HEK293 (cell line): ENCODE measurements around the gene OR10R2.

Experiments
- CTCF ChIA-PET: fragments of 350-600 bp; formaldehyde crosslinking; extraction: SDS; loops from one replicate; lab custom pipeline; 2021; ENCODE audit warnings: antibody characterized with exemption; lab: Yijun Ruan, JAX
- POLR2A ChIA-PET: fragments of 300-600 bp; formaldehyde crosslinking; extraction: SDS; loops from one replicate; lab custom pipeline; 2020; ENCODE audit warnings: antibody characterized with exemption, inconsistent platforms; lab: Yijun Ruan, JAX
- H3K27ac ChIP-seq: fragments of 200-500 bp; sonication (Bioruptor generic); 2 replicates; pipeline ENCODE4 v1.5.1; 2014; ENCODE audit warnings: low read depth, low read length, control low read depth, inconsistent platforms; ENCODE audit errors: extremely low read depth
- H3K36me3 ChIP-seq, 2 experiments: fragments of 200-500 bp in 1 of 2; sonication (Bioruptor generic) in 1 of 2; 1 replicate in 1 of 2; 2 replicates in 1 of 2; pipeline ENCODE4 v1.5.1; 2014 to 2017; ENCODE audit warnings: inconsistent platforms in 2 of 2, low read length in 2 of 2; ENCODE audit not compliant: control insufficient read depth in 2 of 2, insufficient read depth in 1 of 2
- H3K4me1 ChIP-seq: fragments of 200-500 bp; sonication (Bioruptor generic); 2 replicates; pipeline ENCODE4 v1.5.1; 2014; ENCODE audit warnings: mild to moderate bottlenecking, low read length, inconsistent platforms; ENCODE audit not compliant: control insufficient read depth, insufficient read depth
- H3K4me3 ChIP-seq: 2 replicates; pipeline ENCODE4 v1.5.1; 2011; ENCODE audit warnings: low read depth, mild to moderate bottlenecking, control low read depth, low read length, moderate library complexity
- H3K9me3 ChIP-seq: fragments of 200-500 bp; sonication (Bioruptor generic); 2 replicates; pipeline ENCODE4 v1.5.1; 2014; ENCODE audit warnings: low read depth, low read length, inconsistent platforms; ENCODE audit not compliant: control insufficient read depth, insufficient read depth
- PRDM10 ChIP-seq: fragments of 450-650 bp; formaldehyde crosslinking; IDR thresholded peaks from 2 replicates; pipeline ENCODE4 v1.5.1; 2016; ENCODE audit warnings: missing biosample characterization, missing genetic modification characterization
- REST ChIP-seq: fragments of 450-650 bp; formaldehyde crosslinking; IDR thresholded peaks from 2 replicates; pipeline ENCODE4 v1.5.1; 2016; ENCODE audit warnings: missing biosample characterization, missing genetic modification characterization
- SP2 ChIP-seq: fragments of 450-650 bp; formaldehyde crosslinking; IDR thresholded peaks from 2 replicates; pipeline ENCODE4 v1.5.1; 2016; ENCODE audit warnings: missing biosample characterization, missing genetic modification characterization
- TRIM28 ChIP-seq: IDR thresholded peaks from 2 replicates; pipeline ENCODE4 v1.6.1; 2011; ENCODE audit warnings: low read length, control low read depth, borderline replicate concordance
- YY2 ChIP-seq: fragments of 450-650 bp; formaldehyde crosslinking; IDR thresholded peaks from 2 replicates; pipeline ENCODE4 v1.5.1; 2016; ENCODE audit warnings: missing biosample characterization, missing genetic modification characterization
- ZBTB48 ChIP-seq: fragments of 450-650 bp; formaldehyde crosslinking; IDR thresholded peaks from 2 replicates; pipeline ENCODE4 v1.5.1; 2016; ENCODE audit warnings: missing biosample characterization, missing genetic modification characterization
- ZBTB6 ChIP-seq: fragments of 450-650 bp; formaldehyde crosslinking; IDR thresholded peaks from 2 replicates; pipeline ENCODE4 v1.5.1; 2017; ENCODE audit warnings: missing biosample characterization, missing genetic modification characterization
- ZNF211 ChIP-seq: fragments of 450-650 bp; formaldehyde crosslinking; IDR thresholded peaks from 2 replicates; pipeline ENCODE4 v1.5.1; 2016; ENCODE audit warnings: low read depth, missing biosample characterization, missing genetic modification characterization
- ZNF214 ChIP-seq: fragments of 450-650 bp; formaldehyde crosslinking; IDR thresholded peaks from 2 replicates; pipeline ENCODE4 v1.5.1; 2017; ENCODE audit warnings: missing biosample characterization, mild to moderate bottlenecking, missing genetic modification characterization, borderline replicate concordance
- ZNF223 ChIP-seq: fragments of 450-650 bp; formaldehyde crosslinking; IDR thresholded peaks from 2 replicates; pipeline ENCODE4 v1.5.1; 2016; ENCODE audit warnings: missing biosample characterization, missing genetic modification characterization
- ZNF324 ChIP-seq: fragments of 450-650 bp; formaldehyde crosslinking; IDR thresholded peaks from 2 replicates; pipeline ENCODE4 v1.5.1; 2016; ENCODE audit warnings: missing biosample characterization, missing genetic modification characterization
- ZNF37A ChIP-seq: fragments of 450-650 bp; IDR thresholded peaks from 2 replicates; pipeline ENCODE4 v1.5.1; 2018; ENCODE audit warnings: missing biosample characterization, missing genetic modification characterization
- ZNF488 ChIP-seq: fragments of 450-650 bp; formaldehyde crosslinking; IDR thresholded peaks from 2 replicates; pipeline ENCODE4 v1.5.1; 2016; ENCODE audit warnings: missing biosample characterization, missing genetic modification characterization
- ZNF571 ChIP-seq: fragments of 450-650 bp; formaldehyde crosslinking; IDR thresholded peaks from 2 replicates; pipeline ENCODE4 v1.5.0; 2017; ENCODE audit warnings: missing biosample characterization, missing genetic modification characterization
- ZNF658 ChIP-seq: fragments of 450-650 bp; formaldehyde crosslinking; IDR thresholded peaks from 2 replicates; pipeline ENCODE4; 2016; ENCODE audit warnings: missing biosample characterization, missing genetic modification characterization
- ZNF704 ChIP-seq: fragments of 450-650 bp; formaldehyde crosslinking; IDR thresholded peaks from 2 replicates; pipeline ENCODE4 v1.5.1; 2016; ENCODE audit warnings: missing biosample characterization, missing genetic modification characterization
- ZNF76 ChIP-seq: fragments of 450-650 bp; formaldehyde crosslinking; IDR thresholded peaks from 2 replicates; pipeline ENCODE4; 2016; ENCODE audit warnings: low read depth, missing biosample characterization, missing genetic modification characterization, borderline replicate concordance
- ZNF777 ChIP-seq: fragments of 450-650 bp; formaldehyde crosslinking; IDR thresholded peaks from 2 replicates; pipeline ENCODE4 v1.5.1; 2017; ENCODE audit warnings: missing biosample characterization, missing genetic modification characterization, borderline replicate concordance
- ZNF785 ChIP-seq: fragments of 450-650 bp; formaldehyde crosslinking; IDR thresholded peaks from 2 replicates; pipeline ENCODE4 v1.5.1; 2016; ENCODE audit warnings: missing biosample characterization, missing genetic modification characterization
- ZNF837 ChIP-seq: fragments of 450-650 bp; formaldehyde crosslinking; IDR thresholded peaks from 2 replicates; pipeline ENCODE4 v1.5.1; 2016; ENCODE audit warnings: missing biosample characterization, missing genetic modification characterization
- ZXDB ChIP-seq: fragments of 450-650 bp; formaldehyde crosslinking; IDR thresholded peaks from 2 replicates; pipeline ENCODE4 v1.5.1; 2016; ENCODE audit warnings: missing biosample characterization, missing genetic modification characterization

OR10R2 gene

GRCh38 chr1:158461534-158461933, 10.5 kb upstream of the OR10R2 start, which contains the start of gene OR10K1:
TSS of gene OR10K1 (plus strand) at chr1:158461834. CDS start at chr1:158465562, 3,728 bp downstream.
- TF ChIP-seq ZXDB (no peak), ZNF223 (tag by site-specific recombination) (no peak), ZNF785 (tag by site-specific recombination) (no peak), ZNF658 (no peak), YY2 (tag by site-specific recombination) (no peak), ZBTB6 (tag by site-specific recombination) (no peak)
- ChIA-PET CTCF (no interaction called here), POLR2A (no interaction called here)
- Histone ChIP-seq H3K9me3 (no peaks in the 10 kb centered on the region), H3K27ac (no peak within 1 kb of the TSS), H3K36me3 (no peaks in the 10 kb centered on the region), H3K4me1 (no peaks in the 10 kb centered on the region), H3K4me3 (no peak within 1 kb of the TSS)

- CTCF ChIA-PET = interaction anchor here (0.6 kb wide), 1 partner anchor 718 kb away, joined by 4 read pairs; no protein-coding TSS in a partner anchor
- Histone ChIP-seq H3K9me3 (no peaks in the 10 kb centered on the region), H3K36me3 (no peaks in the 10 kb centered on the region), H3K4me1 (no peaks in the 10 kb centered on the region), H3K27ac (no peak overlapping the region), H3K4me3 (no peak overlapping the region)
- TF ChIP-seq REST (tag by site-specific recombination) (no peak), ZNF37A (tag by site-specific recombination) (no peak), ZBTB48 (tag by site-specific recombination) (no peak), ZNF211 (no peak), ZNF488 (no peak), ZNF324 (tag by site-specific recombination) (no peak), ZNF704 (tag by site-specific recombination) (no peak), TRIM28 (no peak), ZNF76 (tag by site-specific recombination) (no peak), PRDM10 (tag by site-specific recombination) (no peak), ZNF571 (no peak), ZNF214 (tag by site-specific recombination) (no peak), ZNF785 (tag by site-specific recombination) (no peak), ZNF777 (no peak), ZNF837 (tag by site-specific recombination) (no peak), SP2 (tag by site-specific recombination) (no peak)
- POLR2A ChIA-PET = no interaction called here
Observed at GRCh38 chr1:158485455-158485854, 13.4 kb downstream of the OR10R2 start.
